ENCODE measurements around the gene SLC39A9. TPM values are rescaled to one million over a fixed set of nuclear protein-coding genes. Genes with fewer than 3 reads are reported as not detected.
"Not testable (repeated sequence)": the region's sequence is repeated elsewhere in the genome, so short reads cannot be mapped to it uniquely, and the experiment has no call there.

Gene SLC39A9
- total RNA-seq, 3 donors from 2014 or later: 71.1 to 92.3 (median 73.8) TPM

DNA sequence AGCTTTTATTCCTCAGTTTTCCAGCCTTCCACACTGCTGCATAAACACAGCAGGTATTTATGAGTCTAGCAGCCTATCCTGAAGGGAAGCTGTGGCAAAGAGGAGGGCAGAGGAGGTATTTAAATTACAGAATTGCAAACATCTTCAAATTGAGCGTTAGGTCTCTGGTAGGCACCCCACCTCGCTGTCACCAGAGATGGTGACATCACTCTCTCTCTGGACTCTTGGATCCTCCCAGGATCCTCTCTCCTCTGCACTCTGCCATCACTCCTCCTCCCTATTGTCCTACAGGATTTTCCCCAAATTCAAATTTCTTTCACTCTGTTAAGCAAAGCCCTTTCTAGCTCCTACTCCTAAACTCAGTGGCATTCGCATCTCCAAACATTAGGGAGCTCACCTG is 92.7 kb downstream of the SLC39A9 start:
- Histone ChIP-seq H3K27me3 (peaks cover 0 to 6% of the 10 kb centered on the region in 2 donors), H3K4me3 (no peak overlapping the region), H3K4me1 (no peaks in the 10 kb centered on the region), H3K36me3 (no peaks in the 10 kb centered on the region), H3K9me3 (no peaks in the 10 kb centered on the region), H3K27ac (no peak overlapping the region)
- no peak for DNase-seq (ENCODE audit: low spot score in 2 of 2)
- no peak for TF ChIP-seq POLR2AphosphoS5 (IDR thresholded peaks at IDR 0.05)
- TF ChIP-seq, protein P1, sequence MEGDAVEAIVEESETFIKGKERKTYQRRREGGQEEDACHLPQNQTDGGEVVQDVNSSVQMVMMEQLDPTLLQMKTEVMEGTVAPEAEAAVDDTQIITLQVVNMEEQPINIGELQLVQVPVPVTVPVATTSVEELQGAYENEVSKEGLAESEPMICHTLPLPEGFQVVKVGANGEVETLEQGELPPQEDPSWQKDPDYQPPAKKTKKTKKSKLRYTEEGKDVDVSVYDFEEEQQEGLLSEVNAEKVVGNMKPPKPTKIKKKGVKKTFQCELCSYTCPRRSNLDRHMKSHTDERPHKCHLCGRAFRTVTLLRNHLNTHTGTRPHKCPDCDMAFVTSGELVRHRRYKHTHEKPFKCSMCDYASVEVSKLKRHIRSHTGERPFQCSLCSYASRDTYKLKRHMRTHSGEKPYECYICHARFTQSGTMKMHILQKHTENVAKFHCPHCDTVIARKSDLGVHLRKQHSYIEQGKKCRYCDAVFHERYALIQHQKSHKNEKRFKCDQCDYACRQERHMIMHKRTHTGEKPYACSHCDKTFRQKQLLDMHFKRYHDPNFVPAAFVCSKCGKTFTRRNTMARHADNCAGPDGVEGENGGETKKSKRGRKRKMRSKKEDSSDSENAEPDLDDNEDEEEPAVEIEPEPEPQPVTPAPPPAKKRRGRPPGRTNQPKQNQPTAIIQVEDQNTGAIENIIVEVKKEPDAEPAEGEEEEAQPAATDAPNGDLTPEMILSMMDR (IDR thresholded peaks at IDR 0.05): no peak
- TF ChIP-seq POLR2A (IDR thresholded peaks at IDR 0.05): no peak
- intact Hi-C loops (cut with DNase I; ENCODE audit: low total_unique reads): no loop called here

DNA sequence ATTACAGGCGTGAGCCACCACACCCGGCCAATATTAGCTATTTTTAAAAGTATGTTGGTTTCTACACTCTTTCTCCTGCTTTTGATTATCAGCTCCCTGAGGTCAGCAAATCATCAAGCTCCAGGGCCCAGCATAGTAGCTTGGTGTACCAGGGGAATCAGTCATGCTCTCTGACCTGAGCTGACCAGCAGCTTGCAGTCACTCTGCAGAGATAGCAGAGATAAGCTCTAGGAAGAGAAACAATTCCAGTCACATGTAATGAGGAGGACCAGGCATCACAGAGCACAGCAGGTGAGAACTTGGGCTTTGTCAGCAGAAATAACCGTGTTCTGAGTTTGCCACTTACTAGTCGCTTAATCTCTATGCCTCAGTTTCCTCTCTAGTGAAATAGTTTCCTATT is 94.5 kb downstream of the SLC39A9 start:
- Histone ChIP-seq H3K27ac (no peak overlapping the region), H3K36me3 (no peaks in the 10 kb centered on the region), H3K4me1 (no peaks in the 10 kb centered on the region), H3K27me3 (no peaks in the 10 kb centered on the region), H3K9me3 (no peaks in the 10 kb centered on the region), H3K4me3 (no peak overlapping the region)
- no peak for DNase-seq (ENCODE audit: low spot score in 2 of 2)
- intact Hi-C loops (cut with DNase I; ENCODE audit: low total_unique reads): no loop called here
- no peak for TF ChIP-seq POLR2A (IDR thresholded peaks at IDR 0.05)
- TF ChIP-seq POLR2AphosphoS5 (IDR thresholded peaks at IDR 0.05): no peak
- TF ChIP-seq, protein P1 (IDR thresholded peaks at IDR 0.05): no peak

DNA sequence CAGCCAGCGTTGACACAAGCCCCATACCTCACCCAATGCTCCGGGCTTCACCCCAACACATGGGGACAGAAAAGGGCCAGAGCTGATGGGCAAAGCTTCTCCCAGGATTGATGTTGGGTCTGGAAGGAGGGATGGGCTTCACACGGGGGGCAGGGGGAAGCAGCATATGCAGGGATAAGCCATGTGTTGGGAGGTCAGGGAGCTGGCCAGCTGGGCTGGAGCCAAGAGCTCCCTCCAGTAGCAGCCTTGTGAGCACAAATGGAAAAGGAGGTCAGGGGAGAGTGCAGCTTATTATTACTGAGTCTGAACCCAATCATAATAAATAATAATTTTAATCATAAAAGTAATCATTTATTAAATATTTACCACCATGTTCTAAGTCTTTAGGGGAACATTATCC is 95.3 kb downstream of the SLC39A9 start:
- Histone ChIP-seq H3K27me3 (no peaks in the 10 kb centered on the region), H3K36me3 (no peaks in the 10 kb centered on the region), H3K27ac (no peak overlapping the region), H3K4me3 (no peak overlapping the region), H3K9me3 (no peaks in the 10 kb centered on the region), H3K4me1 (no peaks in the 10 kb centered on the region)
- TF ChIP-seq POLR2AphosphoS5 (IDR thresholded peaks at IDR 0.05) (no peak), POLR2A (IDR thresholded peaks at IDR 0.05) (no peak)
- TF ChIP-seq, protein P1 (IDR thresholded peaks at IDR 0.05): no peak
- intact Hi-C loops (cut with DNase I; ENCODE audit: low total_unique reads): no loop called here
- DNase-seq (ENCODE audit: low spot score in 2 of 2): no peak

DNA sequence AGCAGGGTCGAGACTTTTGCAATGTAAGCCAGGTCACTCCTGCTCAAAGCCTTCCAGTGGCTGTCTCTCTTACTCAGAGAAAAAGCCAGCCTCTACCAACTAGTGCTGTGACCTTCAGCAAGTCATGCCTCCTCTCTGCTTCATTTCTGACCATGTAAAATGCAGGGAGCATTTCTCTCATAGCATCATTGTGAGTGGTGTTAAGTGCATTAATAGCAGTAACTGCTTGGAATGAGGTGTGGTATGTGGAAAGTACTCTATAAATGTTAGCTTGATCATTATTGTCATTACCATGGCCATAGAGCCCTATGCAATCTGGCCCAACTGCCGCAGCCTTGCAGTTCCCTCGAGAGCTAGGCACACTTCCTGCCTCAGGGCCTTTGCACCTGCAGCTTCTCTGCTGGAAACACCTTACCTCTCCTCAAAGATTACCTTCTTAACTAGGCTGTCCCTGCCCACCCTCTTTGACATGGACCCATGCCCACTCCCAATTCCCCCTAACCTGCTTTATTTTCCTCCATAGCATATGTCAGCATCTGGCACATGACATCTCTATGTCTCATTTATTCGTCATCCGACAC is 96.9 kb downstream of the SLC39A9 start:
- H3K36me3 ChIP-seq: no peaks in the 10 kb centered on the region
- intact Hi-C loops (cut with DNase I; ENCODE audit: low total_unique reads): no loop called here
- no peaks in the 10 kb centered on the region for H3K27me3 ChIP-seq
- DNase-seq (ENCODE audit: low spot score in 2 of 2): no peak
- H3K4me1 ChIP-seq: no peaks in the 10 kb centered on the region
- H3K9me3 ChIP-seq: no peaks in the 10 kb centered on the region
- no peak overlapping the region for H3K4me3 ChIP-seq
- TF ChIP-seq, protein P1 (IDR thresholded peaks at IDR 0.05): no peak
- no peak for TF ChIP-seq POLR2A (IDR thresholded peaks at IDR 0.05)
- no peak for TF ChIP-seq POLR2AphosphoS5 (IDR thresholded peaks at IDR 0.05)
- no peak overlapping the region for H3K27ac ChIP-seq

DNA sequence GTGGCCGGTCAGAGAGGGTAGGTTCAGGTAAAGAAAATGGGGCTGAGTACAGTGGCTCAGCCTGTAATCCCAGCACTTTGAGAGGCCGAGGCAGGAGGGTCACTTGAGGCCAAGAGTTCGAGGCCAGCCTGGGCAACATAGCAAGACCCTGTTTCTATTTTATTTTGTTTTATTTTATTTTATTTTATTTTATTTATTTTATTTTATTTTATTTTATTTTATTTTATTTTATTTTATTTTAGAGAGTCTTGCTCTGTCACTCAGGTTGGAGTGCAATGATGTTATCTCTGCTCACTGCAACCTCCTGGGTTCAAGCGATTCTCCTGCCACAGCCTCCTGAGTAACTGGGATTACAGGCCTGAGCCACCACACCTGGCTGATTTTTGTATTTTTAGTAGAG is 99.4 kb downstream of the SLC39A9 start:
- H3K9me3 ChIP-seq; DNase-seq (ENCODE audit: low spot score in 2 of 2); H3K27ac ChIP-seq; H3K4me3 ChIP-seq; intact Hi-C loops (cut with DNase I; ENCODE audit: low total_unique reads); H3K4me1 ChIP-seq; H3K36me3 ChIP-seq; H3K27me3 ChIP-seq: not testable (repeated sequence)

DNA sequence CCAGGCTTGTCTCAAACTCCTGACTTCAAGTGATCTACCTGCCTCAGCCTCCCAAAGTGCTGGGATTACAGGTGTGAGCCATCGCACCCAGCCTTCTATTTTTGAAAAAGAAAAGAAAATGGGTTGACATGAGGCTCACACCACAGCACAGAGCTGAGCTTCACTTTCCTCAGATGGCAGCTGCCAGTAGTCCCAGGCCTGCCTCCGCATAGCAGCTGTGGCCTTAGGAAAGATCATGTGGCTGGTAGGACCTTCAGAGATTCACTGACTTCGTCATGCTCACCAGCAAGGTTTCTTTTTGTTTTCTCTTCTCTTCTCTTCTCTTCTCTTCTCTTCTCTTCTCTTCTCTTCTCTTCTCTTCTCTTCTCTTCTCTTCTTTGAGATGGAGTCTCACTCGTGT is 99.8 kb downstream of the SLC39A9 start:
- DNase-seq (ENCODE audit: low spot score in 2 of 2); H3K4me1 ChIP-seq; H3K36me3 ChIP-seq; H3K27ac ChIP-seq; H3K4me3 ChIP-seq; intact Hi-C loops (cut with DNase I; ENCODE audit: low total_unique reads); H3K9me3 ChIP-seq; H3K27me3 ChIP-seq: not testable (repeated sequence)
